Measurements from ENCODE around the gene RPL13A. TPM values are rescaled to one million over a fixed set of nuclear protein-coding genes. Genes with fewer than 3 reads are reported as not detected.

RPL13A gene
- total and polyA plus RNA-seq, 2 of the 13 experiments (the other 11 are each of a cell fraction or from before 2014, with no cell fraction given), result 2,601 to 3,407 TPM

DNA sequence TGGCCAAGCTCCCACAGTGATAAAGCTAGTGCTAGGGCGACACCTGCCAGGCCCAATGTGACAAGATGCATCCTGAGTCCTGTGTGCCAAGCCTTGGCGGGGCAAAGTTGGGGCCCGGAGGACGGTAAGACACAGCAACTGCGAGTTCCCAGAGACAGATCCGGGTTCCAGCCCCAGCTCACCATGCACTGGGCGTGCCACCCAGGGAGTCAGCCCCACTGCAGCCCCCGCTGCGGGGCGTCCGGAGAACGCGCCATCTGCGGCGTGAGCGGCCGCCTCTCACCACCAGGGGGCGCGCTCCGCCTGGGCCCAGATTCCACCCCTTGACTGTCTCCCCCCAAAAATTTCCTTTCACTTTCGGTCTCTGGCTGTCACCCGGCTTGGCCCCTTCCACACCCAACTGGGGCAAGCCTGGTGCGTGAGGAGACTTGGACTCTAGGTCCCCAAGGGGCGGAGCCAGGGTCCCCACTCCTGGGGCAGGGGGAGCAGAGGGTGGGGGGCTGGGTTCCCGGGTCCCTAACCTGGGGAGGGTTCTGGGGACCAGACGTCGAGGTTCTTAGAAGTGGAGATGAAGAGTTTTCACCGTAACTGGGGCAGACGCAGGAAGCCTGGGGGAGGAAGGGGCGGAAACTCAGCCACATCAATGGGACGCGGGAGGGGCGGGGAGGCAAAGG is 13.4 kb upstream of the RPL13A start, which contains the start of gene FLT3LG (continued):
- TF ChIP-seq, protein P1, sequence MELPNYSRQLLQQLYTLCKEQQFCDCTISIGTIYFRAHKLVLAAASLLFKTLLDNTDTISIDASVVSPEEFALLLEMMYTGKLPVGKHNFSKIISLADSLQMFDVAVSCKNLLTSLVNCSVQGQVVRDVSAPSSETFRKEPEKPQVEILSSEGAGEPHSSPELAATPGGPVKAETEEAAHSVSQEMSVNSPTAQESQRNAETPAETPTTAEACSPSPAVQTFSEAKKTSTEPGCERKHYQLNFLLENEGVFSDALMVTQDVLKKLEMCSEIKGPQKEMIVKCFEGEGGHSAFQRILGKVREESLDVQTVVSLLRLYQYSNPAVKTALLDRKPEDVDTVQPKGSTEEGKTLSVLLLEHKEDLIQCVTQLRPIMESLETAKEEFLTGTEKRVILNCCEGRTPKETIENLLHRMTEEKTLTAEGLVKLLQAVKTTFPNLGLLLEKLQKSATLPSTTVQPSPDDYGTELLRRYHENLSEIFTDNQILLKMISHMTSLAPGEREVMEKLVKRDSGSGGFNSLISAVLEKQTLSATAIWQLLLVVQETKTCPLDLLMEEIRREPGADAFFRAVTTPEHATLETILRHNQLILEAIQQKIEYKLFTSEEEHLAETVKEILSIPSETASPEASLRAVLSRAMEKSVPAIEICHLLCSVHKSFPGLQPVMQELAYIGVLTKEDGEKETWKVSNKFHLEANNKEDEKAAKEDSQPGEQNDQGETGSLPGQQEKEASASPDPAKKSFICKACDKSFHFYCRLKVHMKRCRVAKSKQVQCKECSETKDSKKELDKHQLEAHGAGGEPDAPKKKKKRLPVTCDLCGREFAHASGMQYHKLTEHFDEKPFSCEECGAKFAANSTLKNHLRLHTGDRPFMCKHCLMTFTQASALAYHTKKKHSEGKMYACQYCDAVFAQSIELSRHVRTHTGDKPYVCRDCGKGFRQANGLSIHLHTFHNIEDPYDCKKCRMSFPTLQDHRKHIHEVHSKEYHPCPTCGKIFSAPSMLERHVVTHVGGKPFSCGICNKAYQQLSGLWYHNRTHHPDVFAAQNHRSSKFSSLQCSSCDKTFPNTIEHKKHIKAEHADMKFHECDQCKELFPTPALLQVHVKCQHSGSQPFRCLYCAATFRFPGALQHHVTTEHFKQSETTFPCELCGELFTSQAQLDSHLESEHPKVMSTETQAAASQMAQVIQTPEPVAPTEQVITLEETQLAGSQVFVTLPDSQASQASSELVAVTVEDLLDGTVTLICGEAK (IDR thresholded peaks at IDR 0.05), result no peak
- TF ChIP-seq, protein P1 (CRISPR knock-in tag; IDR thresholded peaks at IDR 0.05), result no peak
- TF ChIP-seq ZFX (CRISPR knock-in tag; IDR thresholded peaks at IDR 0.05; ENCODE audit: low read depth), result peak; percentile 65
- TF ChIP-seq ZSCAN22 (CRISPR knock-in tag; IDR thresholded peaks at IDR 0.05), result peak; percentile 87
- no peak for TF ChIP-seq RFX1 (IDR thresholded peaks at IDR 0.05)
- no peak for TF ChIP-seq SRSF9 (IDR thresholded peaks at IDR 0.05; ENCODE audit: borderline replicate concordance, insufficient read depth, low read depth, low read length, poor library complexity, severe bottlenecking)
- no peak for TF ChIP-seq KDM5B (CRISPR knock-in tag; IDR thresholded peaks at IDR 0.05; ENCODE audit: borderline replicate concordance)
- TF ChIP-seq, protein P2, sequence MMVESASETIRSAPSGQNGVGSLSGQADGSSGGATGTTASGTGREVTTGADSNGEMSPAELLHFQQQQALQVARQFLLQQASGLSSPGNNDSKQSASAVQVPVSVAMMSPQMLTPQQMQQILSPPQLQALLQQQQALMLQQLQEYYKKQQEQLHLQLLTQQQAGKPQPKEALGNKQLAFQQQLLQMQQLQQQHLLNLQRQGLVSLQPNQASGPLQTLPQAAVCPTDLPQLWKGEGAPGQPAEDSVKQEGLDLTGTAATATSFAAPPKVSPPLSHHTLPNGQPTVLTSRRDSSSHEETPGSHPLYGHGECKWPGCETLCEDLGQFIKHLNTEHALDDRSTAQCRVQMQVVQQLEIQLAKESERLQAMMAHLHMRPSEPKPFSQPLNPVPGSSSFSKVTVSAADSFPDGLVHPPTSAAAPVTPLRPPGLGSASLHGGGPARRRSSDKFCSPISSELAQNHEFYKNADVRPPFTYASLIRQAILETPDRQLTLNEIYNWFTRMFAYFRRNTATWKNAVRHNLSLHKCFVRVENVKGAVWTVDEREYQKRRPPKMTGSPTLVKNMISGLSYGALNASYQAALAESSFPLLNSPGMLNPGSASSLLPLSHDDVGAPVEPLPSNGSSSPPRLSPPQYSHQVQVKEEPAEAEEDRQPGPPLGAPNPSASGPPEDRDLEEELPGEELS (CRISPR knock-in tag; IDR thresholded peaks at IDR 0.05), result no peak
- TF ChIP-seq, protein P3, sequence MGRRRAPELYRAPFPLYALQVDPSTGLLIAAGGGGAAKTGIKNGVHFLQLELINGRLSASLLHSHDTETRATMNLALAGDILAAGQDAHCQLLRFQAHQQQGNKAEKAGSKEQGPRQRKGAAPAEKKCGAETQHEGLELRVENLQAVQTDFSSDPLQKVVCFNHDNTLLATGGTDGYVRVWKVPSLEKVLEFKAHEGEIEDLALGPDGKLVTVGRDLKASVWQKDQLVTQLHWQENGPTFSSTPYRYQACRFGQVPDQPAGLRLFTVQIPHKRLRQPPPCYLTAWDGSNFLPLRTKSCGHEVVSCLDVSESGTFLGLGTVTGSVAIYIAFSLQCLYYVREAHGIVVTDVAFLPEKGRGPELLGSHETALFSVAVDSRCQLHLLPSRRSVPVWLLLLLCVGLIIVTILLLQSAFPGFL (CRISPR knock-in tag; IDR thresholded peaks at IDR 0.05), result no peak
- TF ChIP-seq, protein P4, sequence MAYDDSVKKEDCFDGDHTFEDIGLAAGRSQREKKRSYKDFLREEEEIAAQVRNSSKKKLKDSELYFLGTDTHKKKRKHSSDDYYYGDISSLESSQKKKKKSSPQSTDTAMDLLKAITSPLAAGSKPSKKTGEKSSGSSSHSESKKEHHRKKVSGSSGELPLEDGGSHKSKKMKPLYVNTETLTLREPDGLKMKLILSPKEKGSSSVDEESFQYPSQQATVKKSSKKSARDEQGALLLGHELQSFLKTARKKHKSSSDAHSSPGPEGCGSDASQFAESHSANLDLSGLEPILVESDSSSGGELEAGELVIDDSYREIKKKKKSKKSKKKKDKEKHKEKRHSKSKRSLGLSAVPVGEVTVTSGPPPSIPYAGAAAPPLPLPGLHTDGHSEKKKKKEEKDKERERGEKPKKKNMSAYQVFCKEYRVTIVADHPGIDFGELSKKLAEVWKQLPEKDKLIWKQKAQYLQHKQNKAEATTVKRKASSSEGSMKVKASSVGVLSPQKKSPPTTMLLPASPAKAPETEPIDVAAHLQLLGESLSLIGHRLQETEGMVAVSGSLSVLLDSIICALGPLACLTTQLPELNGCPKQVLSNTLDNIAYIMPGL (CRISPR knock-in tag; IDR thresholded peaks at IDR 0.05; ENCODE audit: borderline replicate concordance in 1 of 2, low read depth in 1 of 2), result peak; percentile 95 to 97
- no peak for TF ChIP-seq PRMT3 (CRISPR knock-in tag; IDR thresholded peaks at IDR 0.05; ENCODE audit: borderline replicate concordance, low read depth)
- TF ChIP-seq, protein P5, sequence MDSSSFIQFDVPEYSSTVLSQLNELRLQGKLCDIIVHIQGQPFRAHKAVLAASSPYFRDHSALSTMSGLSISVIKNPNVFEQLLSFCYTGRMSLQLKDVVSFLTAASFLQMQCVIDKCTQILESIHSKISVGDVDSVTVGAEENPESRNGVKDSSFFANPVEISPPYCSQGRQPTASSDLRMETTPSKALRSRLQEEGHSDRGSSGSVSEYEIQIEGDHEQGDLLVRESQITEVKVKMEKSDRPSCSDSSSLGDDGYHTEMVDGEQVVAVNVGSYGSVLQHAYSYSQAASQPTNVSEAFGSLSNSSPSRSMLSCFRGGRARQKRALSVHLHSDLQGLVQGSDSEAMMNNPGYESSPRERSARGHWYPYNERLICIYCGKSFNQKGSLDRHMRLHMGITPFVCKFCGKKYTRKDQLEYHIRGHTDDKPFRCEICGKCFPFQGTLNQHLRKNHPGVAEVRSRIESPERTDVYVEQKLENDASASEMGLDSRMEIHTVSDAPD (CRISPR knock-in tag; IDR thresholded peaks at IDR 0.05), result no peak
- TF ChIP-seq ZNF24 (IDR thresholded peaks at IDR 0.05), result no peak

Measured in HepG2 (cell line).